Rectal smooth muscle tissue (tissue), 1 donor: ENCODE data around the gene GPC6.

ENCODE experiments used
- H3K27ac ChIP-seq: one replicate; pipeline ENCODE4 v1.7.0; 2013; ENCODE audit warnings: low read depth, low read length, inconsistent platforms
- H3K27me3 ChIP-seq: one replicate; pipeline ENCODE4 v1.7.0; 2013; ENCODE audit warnings: low read length; ENCODE audit not compliant: control insufficient read depth, insufficient read depth
- H3K36me3 ChIP-seq: one replicate; pipeline ENCODE4 v1.7.0; 2013; ENCODE audit warnings: low read length; ENCODE audit not compliant: control insufficient read depth, insufficient read depth
- H3K4me1 ChIP-seq: one replicate; pipeline ENCODE4 v1.7.0; 2013; ENCODE audit warnings: low read length; ENCODE audit not compliant: control insufficient read depth, insufficient read depth
- H3K4me3 ChIP-seq: one replicate; pipeline ENCODE4 v1.7.0; 2013; ENCODE audit warnings: low read length
- H3K9ac ChIP-seq: one replicate; pipeline ENCODE4 v1.7.0; 2013; ENCODE audit warnings: low read length

The GPC6 gene

GRCh38 chr13:93234459-93234858 lies 7.9 kb downstream of the GPC6 start:
- Histone ChIP-seq H3K4me3 (no peak overlapping the region), H3K27me3 (no peaks in the 10 kb centered on the region), H3K27ac (no peak overlapping the region), H3K36me3 (no peaks in the 10 kb centered on the region), H3K4me1 (no peaks in the 10 kb centered on the region), H3K9ac (no peak overlapping the region)

GRCh38 chr13:93235258-93236015 lies 8.8 kb downstream of the GPC6 start:
- no peaks in the 10 kb centered on the region for H3K36me3 ChIP-seq
- no peak overlapping the region for H3K9ac ChIP-seq

GRCh38 chr13:93238711-93239110 lies 12.1 kb downstream of the GPC6 start:
- Histone ChIP-seq H3K27me3 (no peaks in the 10 kb centered on the region), H3K27ac (no peak overlapping the region), H3K4me3 (no peak overlapping the region), H3K9ac (no peak overlapping the region), H3K36me3 (no peaks in the 10 kb centered on the region), H3K4me1 (no peaks in the 10 kb centered on the region)

More at GRCh38 chr13:93235258-93236015, 8.8 kb downstream of the GPC6 start:
- Histone ChIP-seq H3K4me3 (no peak overlapping the region), H3K4me1 (no peaks in the 10 kb centered on the region), H3K27ac (no peak overlapping the region), H3K27me3 (no peaks in the 10 kb centered on the region)

- H3K27me3 ChIP-seq, result no peaks in the 10 kb centered on the region
- peaks cover 2% of the 10 kb centered on the region for H3K4me1 ChIP-seq
- H3K4me3 ChIP-seq, result no peak overlapping the region
- H3K27ac ChIP-seq, result no peak overlapping the region
- H3K36me3 ChIP-seq, result no peaks in the 10 kb centered on the region
- H3K9ac ChIP-seq, result no peak overlapping the region
Observed at GRCh38 chr13:93243375-93244063, 16.9 kb downstream of the GPC6 start.

- Histone ChIP-seq H3K4me1 (peaks cover 2% of the 10 kb centered on the region), H3K36me3 (no peaks in the 10 kb centered on the region), H3K4me3 (peak overlapping the region; percentile 36), H3K27me3 (no peaks in the 10 kb centered on the region), H3K9ac (no peak overlapping the region), H3K27ac (no peak overlapping the region)
Observed at GRCh38 chr13:93244141-93244917, 17.7 kb downstream of the GPC6 start.

GRCh38 chr13:93244918-93245280 lies 18.3 kb downstream of the GPC6 start:
- no peaks in the 10 kb centered on the region for H3K27me3 ChIP-seq
- H3K9ac ChIP-seq, result no peak overlapping the region
- H3K27ac ChIP-seq, result no peak overlapping the region
- no peaks in the 10 kb centered on the region for H3K36me3 ChIP-seq
- peaks cover 2% of the 10 kb centered on the region for H3K4me1 ChIP-seq
- H3K4me3 ChIP-seq, result no peak overlapping the region

- no peak overlapping the region for H3K4me3 ChIP-seq
- H3K4me1 ChIP-seq, result peaks cover 2% of the 10 kb centered on the region
- no peak overlapping the region for H3K27ac ChIP-seq
- no peaks in the 10 kb centered on the region for H3K27me3 ChIP-seq
- H3K36me3 ChIP-seq, result no peaks in the 10 kb centered on the region
- no peak overlapping the region for H3K9ac ChIP-seq
Observed at GRCh38 chr13:93246069-93246468, 19.5 kb downstream of the GPC6 start.

GRCh38 chr13:93248627-93249047 lies 22.0 kb downstream of the GPC6 start:
- no peak overlapping the region for H3K27ac ChIP-seq
- H3K36me3 ChIP-seq, result no peaks in the 10 kb centered on the region
- H3K27me3 ChIP-seq, result no peaks in the 10 kb centered on the region
- no peak overlapping the region for H3K9ac ChIP-seq
- peaks cover 2% of the 10 kb centered on the region for H3K4me1 ChIP-seq
- no peak overlapping the region for H3K4me3 ChIP-seq

- H3K9ac ChIP-seq, result no peak overlapping the region
- no peak overlapping the region for H3K4me3 ChIP-seq
- H3K27me3 ChIP-seq, result no peaks in the 10 kb centered on the region
- peaks cover 2% of the 10 kb centered on the region for H3K4me1 ChIP-seq
- no peak overlapping the region for H3K27ac ChIP-seq
- H3K36me3 ChIP-seq, result no peaks in the 10 kb centered on the region
Observed at GRCh38 chr13:93249364-93250306, 23.0 kb downstream of the GPC6 start.

GRCh38 chr13:93254775-93255174 lies 28.2 kb downstream of the GPC6 start:
- H3K27me3 ChIP-seq, result no peaks in the 10 kb centered on the region
- no peak overlapping the region for H3K4me3 ChIP-seq
- H3K9ac ChIP-seq, result no peak overlapping the region
- no peaks in the 10 kb centered on the region for H3K36me3 ChIP-seq
- no peak overlapping the region for H3K27ac ChIP-seq
- no peaks in the 10 kb centered on the region for H3K4me1 ChIP-seq

GRCh38 chr13:93256998-93257397 lies 30.4 kb downstream of the GPC6 start:
- Histone ChIP-seq H3K27ac (no peak overlapping the region), H3K4me3 (no peak overlapping the region)

More at GRCh38 chr13:93256998-93257397, 30.4 kb downstream of the GPC6 start:
- Histone ChIP-seq H3K4me1 (no peaks in the 10 kb centered on the region), H3K27me3 (no peaks in the 10 kb centered on the region), H3K9ac (no peak overlapping the region), H3K36me3 (no peaks in the 10 kb centered on the region)
